CD4-positive, alpha-beta T cell treated with Interleukin-10 for 1 hour (primary cell): ENCODE measurements around the gene LNPEP.
A peak's percentile ranks its signal among the peaks of the same experiment; 100 is the strongest.

Experiments used
- DNase-seq: peaks from one replicate; pipeline ENCODE4 v3.0.0-alpha.2; 2020

Gene LNPEP

DNA sequence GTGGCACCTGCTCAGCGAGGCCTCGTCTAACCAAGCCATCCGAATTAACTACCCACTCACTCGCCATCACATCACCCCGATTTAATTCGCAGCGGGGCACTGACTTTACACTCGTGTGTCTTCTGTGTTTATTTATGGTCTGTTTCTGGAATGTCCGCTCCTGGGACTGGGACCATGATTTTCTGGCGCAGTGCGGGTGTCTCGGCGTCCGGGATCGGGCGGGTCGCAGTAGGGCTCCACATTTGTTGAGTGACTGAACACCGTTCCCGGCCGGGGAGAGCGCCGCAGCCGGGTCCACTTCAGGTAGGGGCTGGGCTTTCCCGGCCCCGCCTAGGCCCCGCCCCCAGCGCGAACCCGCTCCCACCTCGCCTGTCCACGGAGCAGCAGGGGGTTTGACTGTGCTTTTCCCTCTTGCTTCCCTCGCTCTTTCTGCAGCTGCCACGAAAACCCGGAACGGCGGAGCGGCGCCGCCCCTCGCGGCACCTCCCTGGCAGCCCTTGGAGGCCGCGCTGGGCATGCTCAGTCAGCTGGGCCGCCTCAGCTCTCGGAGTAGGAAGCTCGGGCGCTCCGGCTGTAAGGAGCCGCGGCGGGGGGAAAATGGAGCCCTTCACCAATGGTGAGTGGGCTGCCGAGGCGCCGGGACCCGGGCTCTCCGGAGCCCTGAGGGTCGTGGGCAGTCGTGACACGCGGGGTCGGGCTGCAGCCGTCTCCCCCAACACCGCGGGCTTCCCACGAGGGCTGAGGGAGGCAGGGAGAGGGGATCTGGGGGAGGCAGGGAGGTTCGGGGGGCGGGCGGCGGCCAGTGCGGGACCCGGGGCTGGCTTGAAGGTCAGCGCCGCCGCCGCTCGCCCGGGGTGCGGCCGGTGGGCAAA, at the start of gene LNPEP:
LNPEP (plus strand) TSS at position 522 of the 872 bp plus-strand sequence; CDS start at position 598, 76 bp downstream.
- DNase-seq: peak; percentile 95

DNA sequence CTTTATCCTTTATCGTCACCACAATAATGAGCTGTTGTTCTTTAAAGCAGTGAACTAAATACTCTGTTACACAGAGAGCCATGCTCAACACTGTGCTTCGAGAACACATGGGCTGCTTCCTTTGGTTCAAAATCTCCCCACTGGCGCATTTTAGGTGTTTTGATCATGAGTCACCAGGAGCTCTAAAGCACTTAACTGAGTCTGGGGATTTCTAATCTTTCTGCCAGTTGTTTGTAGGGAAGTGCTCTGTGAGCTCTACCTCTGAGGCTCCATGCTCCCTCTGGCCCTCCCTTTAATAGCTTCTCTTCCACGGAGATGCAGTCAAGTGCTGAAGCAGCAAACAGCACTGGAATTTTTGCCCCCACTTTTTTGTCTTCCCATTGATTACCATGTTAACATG, 42.5 kb upstream of the LNPEP start:
- DNase-seq: no peak

DNA sequence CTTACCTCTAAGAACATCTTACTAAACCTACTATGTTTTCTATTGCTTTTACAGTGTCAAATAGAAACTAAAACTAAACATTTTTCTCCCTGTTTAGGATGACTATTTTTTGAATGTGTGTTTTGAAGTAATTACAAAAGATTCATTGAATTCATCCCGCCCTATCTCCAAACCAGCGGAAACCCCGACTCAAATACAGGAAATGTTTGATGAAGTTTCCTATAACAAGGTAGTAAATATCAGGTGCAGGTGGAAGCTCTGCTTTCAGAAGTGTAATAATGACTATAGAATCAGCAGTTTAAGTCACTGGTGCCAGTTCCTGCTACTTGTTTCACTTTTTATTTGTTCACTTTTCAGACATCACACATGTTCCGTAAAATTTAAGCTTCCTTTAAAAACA, 39.6 kb upstream of the LNPEP start:
- peak; percentile 71 for DNase-seq

DNA sequence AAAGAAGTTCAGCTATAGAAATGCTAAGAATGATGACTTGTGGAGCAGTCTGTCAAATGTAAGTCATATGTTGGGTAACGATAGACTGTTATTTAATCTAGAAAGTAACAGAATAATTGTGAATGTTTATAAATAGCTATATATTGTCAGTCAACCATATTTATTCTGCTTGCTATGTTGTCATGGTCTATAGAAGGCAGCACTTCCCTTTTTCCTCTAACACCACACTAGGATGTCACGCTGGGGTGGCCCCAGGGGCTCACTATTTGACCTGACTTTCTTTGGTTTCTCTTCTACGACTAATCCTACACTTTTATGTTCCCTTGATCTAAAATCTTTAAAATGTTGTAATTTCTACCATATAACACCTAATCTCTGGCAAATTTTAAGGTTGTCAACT, 39.1 kb upstream of the LNPEP start:
- DNase-seq: no peak

DNA sequence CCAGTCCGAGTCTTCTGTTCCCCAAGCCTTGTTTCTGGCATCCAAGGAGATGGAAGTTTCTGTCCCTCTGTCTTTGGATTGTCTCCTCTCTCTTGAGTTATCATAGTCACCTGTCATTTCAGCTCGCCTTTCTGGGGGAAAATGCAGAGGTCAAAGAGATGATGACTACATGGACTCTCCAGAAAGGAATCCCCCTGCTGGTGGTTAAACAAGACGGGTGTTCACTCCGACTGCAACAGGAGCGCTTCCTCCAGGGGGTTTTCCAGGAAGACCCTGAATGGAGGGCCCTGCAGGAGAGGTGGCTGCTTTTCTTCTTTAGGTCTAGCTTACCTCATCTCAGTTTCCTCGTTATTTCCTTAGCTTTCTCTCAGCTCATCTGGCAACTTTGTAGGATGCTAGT, 34.5 kb upstream of the LNPEP start:
- DNase-seq: no peak

DNA sequence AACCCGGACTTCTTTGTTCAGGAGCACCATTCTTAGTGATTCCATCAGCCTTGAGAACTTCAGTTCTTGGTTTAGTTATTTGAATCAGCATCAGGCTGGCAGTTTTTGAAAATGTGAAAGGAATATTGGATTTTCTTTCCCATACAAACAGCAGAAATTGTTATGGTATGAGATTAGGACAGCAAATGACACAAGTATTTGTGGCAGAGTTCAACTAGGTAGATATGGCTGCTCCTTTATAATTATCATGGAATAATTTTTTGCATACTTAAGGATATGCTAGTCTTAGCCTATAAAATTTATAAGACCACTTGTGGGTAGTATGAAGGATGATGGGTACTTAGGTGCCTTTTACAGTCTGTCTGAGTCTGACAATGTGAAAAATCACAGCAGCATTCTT, 34.0 kb upstream of the LNPEP start:
- DNase-seq: no peak

DNA sequence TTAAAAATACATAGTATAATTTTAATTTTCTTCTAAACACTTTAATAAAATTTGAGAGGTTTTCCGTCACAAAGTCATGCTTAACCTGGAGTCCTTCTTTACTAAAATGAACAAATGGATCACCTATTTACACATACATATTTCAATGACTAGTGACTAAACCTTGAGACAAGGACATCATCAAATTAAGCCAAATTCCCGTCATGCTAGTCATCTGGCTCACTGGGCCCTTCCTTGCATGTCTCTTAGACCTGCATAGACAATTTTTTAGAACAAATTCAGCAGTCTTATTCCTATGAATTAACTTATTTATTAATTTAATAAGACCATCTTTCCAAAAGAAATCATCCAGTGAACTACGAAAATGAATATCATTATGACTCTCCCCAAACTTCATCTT, 33.0 kb upstream of the LNPEP start:
- DNase-seq: no peak

DNA sequence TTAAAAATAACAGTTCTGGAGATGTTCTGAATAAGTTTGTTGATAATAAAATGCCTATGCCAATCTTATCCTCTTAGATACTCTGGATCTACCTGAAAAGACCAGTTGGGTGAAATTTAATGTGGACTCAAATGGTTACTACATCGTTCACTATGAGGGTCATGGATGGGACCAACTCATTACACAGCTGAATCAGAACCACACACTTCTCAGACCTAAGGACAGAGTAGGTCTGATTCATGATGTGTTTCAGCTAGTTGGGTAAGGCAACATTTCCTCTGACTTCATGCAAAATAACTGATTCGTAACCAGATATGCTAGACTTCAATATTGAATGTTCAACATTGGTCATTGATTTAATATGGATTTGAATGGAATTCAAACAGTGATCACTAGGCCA, 32.6 kb upstream of the LNPEP start:
- DNase-seq: no peak

DNA sequence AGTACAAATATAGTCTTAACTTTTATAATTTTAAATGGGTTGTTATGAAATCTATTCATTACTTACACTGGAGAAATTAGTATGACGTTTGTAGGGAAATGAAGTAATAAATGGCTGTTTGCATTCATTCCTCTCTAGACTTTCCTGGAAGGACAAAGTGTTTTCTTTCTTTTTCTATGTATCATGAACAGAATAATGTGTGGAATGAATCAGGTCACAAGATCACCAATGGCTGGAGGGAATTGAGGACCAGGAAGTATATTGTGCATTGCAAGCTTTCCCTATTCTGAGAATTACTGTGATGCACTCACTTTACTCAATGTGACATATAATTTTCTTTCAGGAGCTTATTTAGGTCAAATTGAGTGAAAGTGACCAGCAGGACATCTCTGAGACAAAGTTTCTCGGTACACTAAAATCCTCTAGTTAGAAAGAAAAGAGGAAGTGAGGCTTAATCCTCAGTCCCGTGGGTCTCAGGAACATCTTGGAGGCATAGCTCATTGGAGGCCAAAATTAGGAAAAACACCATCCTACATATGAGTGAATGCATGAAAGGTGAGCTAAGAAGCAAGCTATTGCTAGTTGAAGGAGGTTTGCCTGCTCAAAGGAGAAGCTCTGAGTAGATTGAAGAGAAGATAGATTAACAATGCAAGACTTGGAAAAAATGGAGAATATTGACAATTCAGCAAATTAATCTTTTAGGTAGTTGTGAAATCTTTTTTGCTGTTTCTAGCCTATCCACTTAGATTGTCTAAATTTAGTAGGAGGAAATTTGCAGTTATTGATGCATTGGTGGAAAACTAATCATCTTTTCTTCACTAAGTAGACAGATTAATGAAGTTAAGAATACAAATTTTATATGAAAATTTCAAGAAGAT, 31.6 kb upstream of the LNPEP start:
- no peak for DNase-seq

DNA sequence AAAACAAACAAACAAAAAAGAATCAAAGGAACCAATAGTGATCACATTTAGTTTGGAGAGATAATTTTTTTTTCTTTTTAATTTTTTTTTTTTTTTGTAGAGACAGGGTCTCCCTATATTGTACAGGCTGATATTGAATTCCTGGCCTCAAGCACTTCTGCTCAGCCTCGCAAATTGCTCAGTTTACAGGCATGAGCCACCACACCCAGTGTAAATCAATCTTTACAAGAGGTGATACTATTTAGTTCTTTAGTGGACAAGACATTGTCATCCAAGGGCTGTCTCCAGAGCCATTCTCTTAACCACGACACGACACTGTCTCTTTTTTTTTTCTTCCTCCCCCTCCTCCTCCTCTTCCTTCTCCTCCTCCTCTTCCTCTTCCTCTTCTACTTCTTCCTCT, 30.0 kb upstream of the LNPEP start:
- DNase-seq: no peak

DNA sequence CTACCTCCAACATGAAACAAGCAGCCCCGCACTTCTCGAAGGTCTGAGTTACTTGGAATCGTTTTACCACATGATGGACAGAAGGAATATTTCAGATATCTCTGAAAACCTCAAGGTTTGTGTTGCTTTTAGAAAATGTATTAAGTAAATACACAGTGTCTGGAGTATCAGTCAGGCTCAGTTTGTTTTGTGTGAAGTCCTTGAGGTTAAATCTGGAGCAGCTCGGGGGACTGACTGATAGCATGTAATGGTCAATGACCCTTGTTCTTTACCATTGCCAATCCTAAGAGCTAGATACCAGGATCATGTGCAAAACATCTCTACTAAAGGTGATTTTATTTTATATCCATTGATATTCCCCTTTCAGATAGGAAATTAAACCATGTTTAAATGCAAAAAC, 26.9 kb upstream of the LNPEP start:
- no peak for DNase-seq

DNA sequence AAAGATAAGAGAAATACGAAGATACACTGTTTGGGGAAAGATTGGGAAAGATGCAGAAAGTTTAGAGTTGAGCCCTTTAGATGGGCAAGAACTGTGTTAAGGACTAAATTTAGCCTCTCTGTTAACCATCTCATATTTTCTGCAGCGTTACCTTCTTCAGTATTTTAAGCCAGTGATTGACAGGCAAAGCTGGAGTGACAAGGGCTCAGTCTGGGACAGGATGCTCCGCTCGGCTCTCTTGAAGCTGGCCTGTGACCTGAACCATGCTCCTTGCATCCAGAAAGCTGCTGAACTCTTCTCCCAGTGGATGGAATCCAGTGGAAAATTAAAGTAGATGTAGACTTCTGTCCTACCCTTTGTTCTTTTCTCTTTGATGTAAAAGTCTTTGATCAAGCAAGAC, 26.4 kb upstream of the LNPEP start:
- no peak for DNase-seq

DNA sequence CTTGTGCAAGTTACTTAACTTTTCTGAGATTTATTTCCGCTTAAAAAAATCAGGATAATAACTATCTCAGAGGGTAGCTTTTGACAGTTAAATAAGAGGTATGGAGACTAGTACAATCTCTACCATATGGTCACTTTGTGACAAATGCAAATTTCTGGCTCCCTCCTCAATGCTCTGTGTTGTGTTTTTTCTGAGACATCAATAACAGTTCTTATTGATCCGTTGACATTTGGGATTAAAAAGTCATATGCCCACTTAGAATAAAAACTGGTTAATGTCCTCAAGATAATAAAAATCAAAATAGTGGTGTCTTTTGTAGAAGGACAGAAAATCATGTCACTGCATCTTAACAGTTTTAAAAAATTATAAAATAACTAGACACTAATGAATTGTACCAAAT, 24.7 kb upstream of the LNPEP start:
- DNase-seq: no peak

DNA sequence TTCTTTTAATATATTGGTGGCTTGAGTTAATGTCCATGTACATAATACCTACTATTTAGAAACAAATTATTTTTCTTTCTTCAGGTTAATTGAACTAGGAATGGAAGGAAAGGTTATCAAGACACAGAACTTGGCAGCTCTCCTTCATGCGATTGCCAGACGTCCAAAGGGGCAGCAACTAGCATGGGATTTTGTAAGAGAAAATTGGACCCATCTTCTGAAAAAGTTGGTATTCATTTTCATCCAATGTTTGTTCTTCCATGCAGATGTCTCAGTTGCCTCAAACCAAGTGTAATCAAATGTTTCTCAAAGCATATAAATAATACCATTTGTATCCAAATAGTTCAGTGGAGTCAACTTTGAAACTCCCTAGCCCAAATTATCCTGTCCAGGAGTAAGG, 22.6 kb upstream of the LNPEP start:
- no peak for DNase-seq

DNA sequence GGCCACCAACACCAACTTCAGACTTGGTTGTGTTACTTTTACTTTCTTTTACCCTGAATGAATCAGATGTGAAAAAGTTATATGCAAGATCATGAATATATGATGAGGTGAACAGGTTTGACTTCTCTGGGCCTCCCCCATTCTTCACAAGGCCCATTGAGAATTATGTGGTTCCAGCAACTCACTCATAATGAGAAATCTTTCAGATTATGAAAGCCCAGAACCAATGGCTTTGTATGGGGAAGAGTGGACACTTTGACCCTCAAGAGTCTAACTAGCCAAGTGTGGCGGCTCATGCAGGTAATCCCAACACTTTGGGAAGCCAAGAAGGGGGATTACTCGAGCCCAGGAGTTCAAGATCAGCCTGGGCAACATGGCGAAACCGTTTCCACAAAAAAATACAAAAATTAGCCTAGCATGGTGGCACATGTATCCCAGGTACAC, 16.1 kb upstream of the LNPEP start:
- no peak for DNase-seq

DNA sequence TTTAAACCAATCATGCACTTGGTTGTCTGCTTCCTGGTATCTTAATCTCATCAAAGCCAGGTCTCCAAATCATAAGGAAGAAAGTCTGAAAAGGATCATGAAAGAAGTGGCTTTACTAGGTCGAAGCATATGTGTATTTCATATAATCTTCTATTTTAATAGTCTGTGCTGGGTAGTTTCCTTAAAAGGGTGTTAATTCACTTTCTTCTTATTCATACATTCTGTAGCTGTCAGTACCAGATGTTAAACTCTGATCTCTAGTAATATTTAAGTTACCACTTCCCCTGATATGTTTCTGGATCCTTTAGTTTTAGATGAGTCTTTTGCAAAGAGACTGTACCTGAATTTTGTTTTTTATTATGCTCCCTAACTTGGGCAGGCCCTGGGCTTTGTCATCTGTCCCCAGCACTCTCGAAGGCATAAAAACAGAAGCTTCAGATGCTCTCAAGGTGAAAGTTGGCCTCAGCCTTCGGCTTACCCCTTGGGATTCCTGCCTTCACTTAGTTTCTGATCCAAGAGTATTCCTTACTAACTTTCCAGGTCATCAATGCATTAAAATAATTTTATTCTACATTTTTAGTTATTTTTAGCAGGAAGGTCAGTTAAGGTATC, 15.0 kb upstream of the LNPEP start:
- no peak for DNase-seq

DNA sequence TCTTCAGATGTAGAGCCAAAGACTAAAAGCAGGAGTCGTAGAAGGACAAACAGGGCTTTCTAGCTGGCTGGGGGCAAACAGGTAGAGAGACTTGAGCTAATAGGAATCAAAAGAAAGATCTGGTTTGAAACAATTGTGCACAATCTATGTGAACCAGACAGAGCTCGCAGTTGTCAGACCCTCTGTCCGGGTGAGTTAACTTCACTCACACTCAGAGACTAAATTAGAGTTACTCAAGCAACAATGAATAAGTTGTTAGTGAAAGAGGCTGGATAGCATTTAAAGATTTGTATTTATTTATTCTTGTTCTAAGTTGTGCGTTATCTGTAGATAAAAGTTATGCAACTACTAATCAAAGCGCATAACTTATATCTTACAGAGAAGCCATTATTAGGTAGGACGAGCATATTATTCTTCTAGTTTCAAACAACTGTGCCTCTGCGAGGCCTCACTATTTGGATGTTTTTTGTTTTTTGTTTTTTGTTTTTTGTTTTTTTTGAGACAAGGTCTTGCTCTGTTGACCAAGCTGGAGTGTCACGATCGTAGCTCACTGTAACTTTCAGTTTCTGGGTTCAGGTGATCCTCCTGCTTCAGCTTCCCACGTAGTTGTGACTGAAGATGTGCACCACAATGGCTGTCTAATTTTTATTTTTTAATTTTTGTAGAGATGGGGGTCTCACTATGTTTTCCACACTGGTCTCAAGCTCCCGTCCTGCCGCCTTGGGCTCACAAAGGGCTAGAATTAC, 13.2 kb upstream of the LNPEP start:
- no peak for DNase-seq

DNA sequence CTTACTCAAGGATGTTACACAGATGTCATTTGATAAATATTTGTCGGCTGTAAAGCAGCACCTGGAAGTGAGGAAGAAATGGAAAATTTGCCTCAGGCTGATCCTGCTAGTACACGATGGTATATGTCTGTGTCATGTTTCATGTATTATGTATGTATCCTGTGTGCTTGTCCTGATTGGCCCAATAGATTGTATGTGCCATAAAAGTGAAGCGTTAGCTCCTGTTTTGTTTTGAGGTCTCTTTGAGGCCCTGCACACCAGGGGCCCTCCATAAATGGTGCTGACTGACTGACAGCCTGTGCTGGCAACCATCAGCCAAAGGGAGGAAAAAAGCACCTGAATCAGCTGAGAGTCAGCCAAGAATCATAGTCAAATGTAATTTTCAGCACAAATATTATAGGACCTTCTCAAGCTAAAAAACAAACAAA, 11.8 kb upstream of the LNPEP start:
- DNase-seq: peak; percentile 17

DNA sequence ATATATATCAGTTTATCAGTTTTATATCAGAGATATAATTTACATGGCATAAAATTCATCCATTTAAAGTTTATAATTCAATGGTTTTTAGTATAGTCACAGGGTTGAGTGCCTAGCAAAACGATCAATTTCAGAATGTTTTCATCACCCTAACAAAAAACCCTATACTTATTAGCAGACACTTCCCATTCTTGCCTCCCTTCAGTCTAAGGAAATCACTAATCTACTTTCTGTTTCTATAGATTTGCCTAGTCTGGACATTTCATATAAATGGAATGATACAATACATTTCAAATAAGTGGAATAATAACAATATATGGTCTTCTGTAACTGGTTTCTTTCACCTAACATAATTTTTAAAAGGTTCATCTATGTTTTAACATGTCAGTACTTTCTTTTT, 9.6 kb upstream of the LNPEP start:
- no peak for DNase-seq

DNA sequence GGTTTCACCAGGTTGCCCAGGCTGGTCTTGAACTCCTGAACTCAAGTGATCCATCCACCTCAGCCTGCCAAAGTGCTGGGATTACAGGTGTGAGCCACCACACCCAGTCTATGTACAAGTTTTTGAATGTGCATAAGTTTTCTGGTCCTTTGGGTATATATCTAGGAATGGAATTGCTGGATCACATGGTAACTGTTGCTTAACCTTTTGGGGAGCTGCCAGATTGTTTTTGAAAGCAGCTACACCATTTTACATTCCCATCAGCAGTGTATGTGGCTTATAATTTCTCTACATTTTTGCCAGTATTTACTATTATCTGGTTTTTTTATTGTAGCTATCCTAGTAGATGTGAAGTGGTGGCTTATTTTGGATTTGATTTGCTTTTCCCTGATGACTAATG, 8.9 kb upstream of the LNPEP start:
- DNase-seq: no peak

DNA sequence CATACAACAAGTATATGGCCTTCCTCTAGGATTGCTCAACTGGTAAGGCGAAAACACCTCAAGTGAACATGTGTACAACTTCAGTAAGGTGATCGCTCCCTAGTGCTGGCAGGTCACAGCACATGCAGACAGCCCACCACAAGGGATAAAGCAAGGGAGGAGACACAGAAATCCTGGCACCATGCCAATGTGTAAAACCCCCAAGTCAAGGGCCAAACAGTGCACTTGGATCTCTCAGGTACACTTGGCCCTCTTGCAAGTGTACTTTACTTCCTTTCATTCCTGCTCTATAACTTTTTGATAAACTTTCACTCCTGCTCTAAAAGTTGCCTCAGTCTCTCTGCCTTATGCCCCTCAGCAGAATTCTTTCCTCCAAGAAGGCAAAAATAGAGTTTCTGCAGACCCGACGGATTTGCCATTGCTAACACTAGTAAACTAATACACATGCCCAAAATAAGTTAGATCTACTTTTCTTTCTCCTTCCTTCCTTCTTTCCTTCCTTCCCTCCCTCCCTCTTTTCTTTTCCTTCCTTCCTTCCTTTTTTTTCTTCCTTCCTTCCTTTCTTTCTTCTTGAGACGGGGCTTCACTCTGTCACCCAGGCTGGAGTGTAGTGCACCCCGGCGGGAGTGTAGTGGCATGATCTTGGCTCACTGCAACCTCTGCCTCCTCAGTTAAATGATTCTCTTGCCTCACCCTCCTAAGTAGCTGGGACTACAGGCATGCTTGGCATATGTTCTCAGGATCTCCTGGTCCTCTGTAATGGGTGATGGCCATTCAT, 6.8 kb upstream of the LNPEP start:
- DNase-seq: peak; percentile 13

DNA sequence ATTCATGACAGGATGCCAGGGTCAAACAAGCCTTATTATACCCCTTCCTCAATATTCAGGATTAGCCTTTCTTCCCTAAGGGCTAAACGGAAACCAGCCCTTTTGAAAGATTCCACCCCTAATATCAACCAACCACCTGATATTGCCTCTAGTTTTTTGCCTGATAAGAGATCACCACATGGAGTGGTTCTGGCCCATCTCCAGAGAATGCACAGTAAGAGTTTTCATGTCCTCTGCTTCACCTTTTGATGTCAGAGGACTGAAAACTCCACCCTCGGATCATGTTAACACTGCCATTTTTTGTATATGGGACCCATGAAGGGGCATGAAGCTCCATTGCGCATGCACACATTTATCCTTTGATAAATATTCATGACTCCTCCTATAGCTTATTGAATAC, 5.8 kb upstream of the LNPEP start:
- DNase-seq: no peak
